HepG2 (cell line): ENCODE data around the gene LRRC28. TPM values are rescaled to one million over a fixed set of nuclear protein-coding genes. Genes with fewer than 3 reads are reported as not detected.

ENCODE experiments used
- ATAC-seq: fragments of 200-7000 bp; cut with Tn5 transposase; 3 replicates; pipeline ENCODE4 v1.9.1; 2020; ENCODE audit warnings: mild to moderate bottlenecking, moderate library complexity
- BruUV-seq: library from RNA; stranded (reverse); fragments of 400-500 nt; replicated peaks from 2 replicates; lab custom pipeline; 2021; lab: Mats Ljungman, UMichigan
- CTCF ChIA-PET: fragments of 300-600 bp; formaldehyde crosslinking; extraction: SDS; loops from one replicate; lab custom pipeline; 2021; ENCODE audit warnings: low total read pairs, inconsistent platforms, low intra/inter-chr PET ratio; lab: Yijun Ruan, JAX
- POLR2A ChIA-PET: fragments of 350-600 bp; sonication (Branson Sonifier 250); formaldehyde crosslinking; loops from one replicate; lab custom pipeline; 2020; ENCODE audit warnings: antibody characterized with exemption, inconsistent platforms; lab: Yijun Ruan, JAX
- DNase-seq: peaks from one replicate; pipeline ENCODE4 v3.0.0-alpha.2; 2015; ENCODE audit warnings: low spot score
- FAIRE-seq: peaks from 3 replicates; lab custom pipeline; 2011; peaks lifted over from hg19 to GRCh38; lab: Jason Lieb, UNC
- H2AFZ ChIP-seq: one replicate; pipeline ENCODE4 v1.6.1; 2011; ENCODE audit warnings: low read length, inconsistent platforms
- H3K27ac ChIP-seq: fragments of 300-600 bp; 3 replicates; pipeline ENCODE4 v1.8.0; 2011; ENCODE audit warnings: mixed run types, mild to moderate bottlenecking, mixed read lengths, low read length, inconsistent platforms; ENCODE audit not compliant: insufficient read depth; ENCODE audit errors: extremely low read length
- H3K27me3 ChIP-seq, 2 experiments: fragments of 200-600 bp in 1 of 2; 2 replicates in 1 of 2; 3 replicates in 1 of 2; pipeline versions ENCODE4 v1.6.0 to v1.8.0; 2011; ENCODE audit warnings: low read length in 2 of 2, mild to moderate bottlenecking in 2 of 2, moderate library complexity in 2 of 2, inconsistent platforms in 1 of 2; ENCODE audit not compliant: insufficient read depth in 2 of 2, control insufficient read depth in 1 of 2
- H3K36me3 ChIP-seq, 2 experiments: fragments of 200-600 bp in 1 of 2; replicated peaks in 1 of 2; 2 replicates in 1 of 2; 3 replicates in 1 of 2; pipeline versions ENCODE4 v1.5.1 to v1.8.0; 2011; ENCODE audit warnings: low read length in 2 of 2, inconsistent platforms in 1 of 2; ENCODE audit not compliant: insufficient read depth in 2 of 2, control insufficient read depth in 1 of 2
- H3K4me1 ChIP-seq: 2 replicates; pipeline ENCODE4 v1.5.1; 2012; ENCODE audit warnings: low read length, inconsistent platforms; ENCODE audit not compliant: insufficient read depth
- H3K4me2 ChIP-seq: 2 replicates; pipeline ENCODE4 v1.6.0; 2011; ENCODE audit warnings: low read depth, low read length, inconsistent platforms
- H3K4me3 ChIP-seq, 3 experiments: fragments of 200-600 bp in 1 of 3; sonication (generic), shearing (Covaris generic) in 1 of 3; replicated peaks in 1 of 3; 2 replicates each; pipeline ENCODE4 v1.5.1; 2011 to 2016; ENCODE audit warnings: low read length in 3 of 3, inconsistent platforms in 2 of 3, low read depth in 2 of 3, mild to moderate bottlenecking in 2 of 3, control low read depth in 1 of 3, mixed read lengths in 1 of 3; ENCODE audit not compliant: insufficient read depth in 1 of 3
- H3K79me2 ChIP-seq: one replicate; pipeline ENCODE4 v1.6.1; 2011; ENCODE audit warnings: low read length, inconsistent platforms; ENCODE audit not compliant: insufficient read depth
- H3K9ac ChIP-seq: 2 replicates; pipeline ENCODE4 v1.6.0; 2011; ENCODE audit warnings: mild to moderate bottlenecking, low read depth, low read length, inconsistent platforms; ENCODE audit not compliant: insufficient read depth
- H3K9me3 ChIP-seq: 2 replicates; pipeline ENCODE4 v1.5.1; 2012; ENCODE audit warnings: mild to moderate bottlenecking, low read length
- H4K20me1 ChIP-seq: 2 replicates; pipeline ENCODE4 v1.6.0; 2011; ENCODE audit warnings: inconsistent platforms, mild to moderate bottlenecking, low read length, moderate library complexity; ENCODE audit not compliant: insufficient read depth
- AHR ChIP-seq: IDR thresholded peaks from 2 replicates; pipeline ENCODE4 v1.6.1; 2018; ENCODE audit warnings: missing genetic modification reagents, missing compliant biosample characterization
- BORCS8-MEF2B ChIP-seq: sonication (generic); formaldehyde crosslinking; IDR thresholded peaks from 2 replicates; pipeline ENCODE4 v1.8.0; 2022; ENCODE audit warnings: mild to moderate bottlenecking, missing genetic modification reagents
- HOXA7 ChIP-seq: sonication (generic); formaldehyde crosslinking; IDR thresholded peaks from 2 replicates; pipeline ENCODE4 v1.8.1; 2022; ENCODE audit warnings: mild to moderate bottlenecking, missing genetic modification reagents, moderate library complexity
- MAF1 ChIP-seq: sonication (generic); formaldehyde crosslinking; IDR thresholded peaks from 2 replicates; pipeline ENCODE4 v1.5.0; 2020; ENCODE audit warnings: missing genetic modification reagents, borderline replicate concordance
- MIXL1 ChIP-seq: IDR thresholded peaks from 2 replicates; pipeline ENCODE4 v1.6.1; 2016
- SNAI1 ChIP-seq: sonication (generic); formaldehyde crosslinking; IDR thresholded peaks from 2 replicates; pipeline ENCODE4 v1.5.0; 2020; ENCODE audit warnings: mild to moderate bottlenecking, missing genetic modification reagents, borderline replicate concordance
- XBP1 ChIP-seq: sonication (generic); formaldehyde crosslinking; IDR thresholded peaks from 2 replicates; pipeline ENCODE4 v1.5.0; 2020; ENCODE audit warnings: missing genetic modification reagents
- ZBTB42 ChIP-seq: sonication (generic); formaldehyde crosslinking; IDR thresholded peaks from 2 replicates; pipeline ENCODE4 v1.5.0; 2020; ENCODE audit warnings: mild to moderate bottlenecking, missing genetic modification reagents
- ZNF10 ChIP-seq: sonication (generic); formaldehyde crosslinking; IDR thresholded peaks from 2 replicates; pipeline ENCODE4 v1.4.0; 2020; ENCODE audit warnings: mild to moderate bottlenecking, low read depth, missing genetic modification reagents, borderline replicate concordance
- ZNF121 ChIP-seq: sonication (generic); formaldehyde crosslinking; IDR thresholded peaks from 2 replicates; pipeline ENCODE4 v1.5.0; 2020; ENCODE audit warnings: mild to moderate bottlenecking, missing genetic modification reagents
- ZNF20 ChIP-seq: sonication (generic); formaldehyde crosslinking; IDR thresholded peaks from 2 replicates; pipeline ENCODE4 v1.4.0; 2020; ENCODE audit warnings: mild to moderate bottlenecking, moderate library complexity, missing genetic modification reagents
- ZNF251 ChIP-seq: sonication (generic); formaldehyde crosslinking; IDR thresholded peaks from 2 replicates; pipeline ENCODE4 v1.9.0; 2021; ENCODE audit warnings: mild to moderate bottlenecking, missing genetic modification reagents
- ZNF335 ChIP-seq: sonication (generic); formaldehyde crosslinking; IDR thresholded peaks from 2 replicates; pipeline ENCODE4 v1.4.0; 2020; ENCODE audit warnings: missing genetic modification reagents
- WGBS: methylation state at CpG from one replicate; pipeline ENCODE4 v1.1.6; 2017; ENCODE audit warnings: low lambda C conversion rate; 5-methylcytosine and 5-hydroxymethylcytosine counted together
- in situ Hi-C: cut with HindIII; loops from 2 replicates; pipeline ENCODE4 v1.10.0; 2017; ENCODE audit warnings: low pct_unique_long_range_greater_than_20kb; ENCODE audit not compliant: extremely low pct_ligation_motif_present
- intact Hi-C: fragments of 100-400 bp; cut with micrococcal nuclease; formaldehyde crosslinking; loops from one replicate; pipeline ENCODE4 v1.10.0; 2022; ENCODE audit not compliant: unreplicated experiment
- polyA plus RNA-seq, 8 experiments: library from polyadenylated mRNA; depleted of rRNA in 3 of 8; stranded (reverse) in 7 of 8; unstranded in 1 of 8; fragments of >200 nt; fragmentation: Illumina TruSeq in 4 of 8; extraction: Trizol in 4 of 8; gene quantifications; 2 replicates each; pipeline versions ENCODE4 v1.2.1 to v1.2.3, GENCODE V29; 2011 to 2016; ENCODE audit warnings: low read depth in 4 of 8, missing spikeins in 1 of 8, mixed read lengths in 1 of 8; ENCODE audit not compliant: insufficient read depth in 1 of 8
- total RNA-seq, 5 experiments: library from RNA; depleted of rRNA; stranded (reverse); fragments of >200 nt; fragmentation: Illumina TruSeq; extraction: Trizol; gene quantifications; 2 replicates each; pipeline ENCODE4 v1.2.3, GENCODE V29; 2016; ENCODE audit warnings: low read depth in 1 of 5
- TF ChIP-seq, protein P1 (sequence below): sonication (generic); formaldehyde crosslinking; IDR thresholded peaks from 2 replicates; pipeline ENCODE4 v1.4.0; 2020; ENCODE audit warnings: missing genetic modification reagents, mild to moderate bottlenecking, borderline replicate concordance
- TF ChIP-seq, protein P2 (sequence below): sonication (generic); formaldehyde crosslinking; IDR thresholded peaks from 2 replicates; pipeline ENCODE4 v1.4.0; 2020; ENCODE audit warnings: missing genetic modification reagents
- TF ChIP-seq, protein P3 (sequence below): IDR thresholded peaks from 2 replicates; pipeline ENCODE4 v1.6.1; 2016; ENCODE audit warnings: low read depth, control low read depth

Gene LRRC28
- total and polyA plus RNA-seq, 2 of the 13 experiments (the other 11 are each of a cell fraction or from before 2014, with no cell fraction given), result 17.5 to 21.3 TPM

DNA sequence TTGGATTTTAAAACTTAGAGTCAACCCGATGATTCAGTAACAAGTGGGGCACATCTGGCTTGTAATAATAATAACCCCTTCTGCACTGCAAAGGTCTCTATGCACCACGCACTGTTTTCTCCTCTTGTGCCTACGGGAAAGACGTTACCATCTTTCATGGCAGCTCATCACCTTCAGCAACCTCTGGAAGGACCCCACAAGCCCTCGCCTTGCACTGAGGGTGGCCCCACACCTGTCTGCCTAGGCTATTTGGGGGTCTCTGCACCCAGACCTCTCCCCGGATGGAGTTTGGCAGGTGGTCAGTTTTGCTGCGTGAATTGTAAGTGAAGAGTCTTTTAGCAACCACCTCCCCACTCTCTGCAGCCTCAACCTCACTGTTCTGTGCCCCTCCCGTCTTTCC lies 175.9 kb downstream of the LRRC28 start (continued):
- TF ChIP-seq, protein P1, sequence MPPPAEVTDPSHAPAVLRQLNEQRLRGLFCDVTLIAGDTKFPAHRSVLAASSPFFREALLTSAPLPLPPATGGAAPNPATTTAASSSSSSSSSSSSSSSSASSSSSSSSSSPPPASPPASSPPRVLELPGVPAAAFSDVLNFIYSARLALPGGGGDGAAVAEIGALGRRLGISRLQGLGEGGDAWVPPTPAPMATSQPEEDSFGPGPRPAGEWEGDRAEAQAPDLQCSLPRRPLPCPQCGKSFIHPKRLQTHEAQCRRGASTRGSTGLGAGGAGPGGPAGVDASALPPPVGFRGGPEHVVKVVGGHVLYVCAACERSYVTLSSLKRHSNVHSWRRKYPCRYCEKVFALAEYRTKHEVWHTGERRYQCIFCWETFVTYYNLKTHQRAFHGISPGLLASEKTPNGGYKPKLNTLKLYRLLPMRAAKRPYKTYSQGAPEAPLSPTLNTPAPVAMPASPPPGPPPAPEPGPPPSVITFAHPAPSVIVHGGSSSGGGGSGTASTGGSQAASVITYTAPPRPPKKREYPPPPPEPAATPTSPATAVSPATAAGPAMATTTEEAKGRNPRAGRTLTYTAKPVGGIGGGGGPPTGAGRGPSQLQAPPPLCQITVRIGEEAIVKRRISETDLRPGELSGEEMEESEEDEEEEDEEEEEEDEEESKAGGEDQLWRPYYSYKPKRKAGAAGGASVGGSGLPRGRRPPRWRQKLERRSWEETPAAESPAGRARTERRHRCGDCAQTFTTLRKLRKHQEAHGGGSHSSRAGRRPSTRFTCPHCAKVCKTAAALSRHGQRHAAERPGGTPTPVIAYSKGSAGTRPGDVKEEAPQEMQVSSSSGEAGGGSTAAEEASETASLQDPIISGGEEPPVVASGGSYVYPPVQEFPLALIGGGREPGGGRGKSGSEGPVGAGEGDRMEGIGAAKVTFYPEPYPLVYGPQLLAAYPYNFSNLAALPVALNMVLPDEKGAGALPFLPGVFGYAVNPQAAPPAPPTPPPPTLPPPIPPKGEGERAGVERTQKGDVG (CRISPR knock-in tag), result no peak

DNA sequence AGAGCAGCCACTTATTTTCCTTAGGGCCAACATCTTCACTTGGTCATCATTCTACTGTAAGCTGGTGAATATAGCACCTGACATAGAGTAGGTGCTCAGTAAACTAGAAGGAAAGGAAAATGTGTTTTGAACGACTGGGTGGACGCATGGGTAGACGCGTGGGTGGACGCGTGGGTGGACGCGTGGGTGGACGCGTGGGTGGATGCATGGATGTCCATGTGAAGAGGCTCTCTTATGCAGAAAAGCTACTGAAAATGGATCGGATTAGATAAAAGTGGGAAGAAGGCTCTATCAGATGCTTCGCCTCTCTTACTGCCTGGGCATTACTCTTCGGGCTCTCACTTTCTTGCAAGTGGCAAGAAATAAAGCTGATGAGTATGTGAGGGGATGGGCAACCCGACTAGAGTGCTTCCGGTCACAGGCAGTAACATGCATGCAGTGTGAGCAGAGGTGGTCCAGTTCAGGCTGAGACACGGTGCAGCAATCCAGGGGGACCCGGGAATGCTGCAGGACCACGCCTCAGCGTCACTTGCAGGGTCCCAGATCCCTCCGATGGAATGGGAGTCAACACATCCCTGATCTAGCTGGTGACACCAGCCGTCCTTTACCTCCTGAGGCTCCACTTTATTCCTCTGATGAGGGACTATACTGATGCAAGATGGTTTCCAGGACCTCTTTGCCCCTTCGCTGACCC lies 176.5 kb downstream of the LRRC28 start:
- ChIA-PET CTCF (no interaction called here), POLR2A (no interaction called here)
- ATAC-seq (no peak), FAIRE-seq (no peak), DNase-seq (no peak)
- H3K4me1 ChIP-seq, result peaks cover 43% of the 10 kb centered on the region
- H3K36me3 ChIP-seq, result no peaks in the 10 kb centered on the region
- intact Hi-C loops, result no loop called here
- BruUV-seq, result no TSS peak
- WGBS, result 88% methylated on average over 15 of the region's 22 CpGs
- no peak overlapping the region for H2AFZ ChIP-seq
- H3K9me3 ChIP-seq, result no peaks in the 10 kb centered on the region
- H3K4me3 ChIP-seq, result no peak overlapping the region
- H3K79me2 ChIP-seq, result no peaks in the 10 kb centered on the region
- no peak overlapping the region for H3K9ac ChIP-seq
- H4K20me1 ChIP-seq, result no peaks in the 10 kb centered on the region
- H3K27me3 ChIP-seq, result peaks cover 2 to 23% of the 10 kb centered on the region in 2 experiments; a peak in 4 of 5 replicates
- in situ Hi-C loops, result no loop called here
- no peak overlapping the region for H3K4me2 ChIP-seq
- H3K27ac ChIP-seq, result no peak overlapping the region
- TF ChIP-seq MAF1 (CRISPR knock-in tag) (no peak), ZNF10 (CRISPR knock-in tag) (no peak), ZBTB42 (CRISPR knock-in tag) (no peak), ZNF251 (CRISPR knock-in tag) (no peak), ZNF20 (no peak), ZNF335 (CRISPR knock-in tag) (no peak), AHR (no peak), XBP1 (no peak), BORCS8-MEF2B (CRISPR knock-in tag) (no peak), MIXL1 (CRISPR knock-in tag) (no peak), ZNF121 (CRISPR knock-in tag) (no peak), HOXA7 (CRISPR knock-in tag) (no peak), SNAI1 (CRISPR knock-in tag) (no peak)
- TF ChIP-seq, protein P2, sequence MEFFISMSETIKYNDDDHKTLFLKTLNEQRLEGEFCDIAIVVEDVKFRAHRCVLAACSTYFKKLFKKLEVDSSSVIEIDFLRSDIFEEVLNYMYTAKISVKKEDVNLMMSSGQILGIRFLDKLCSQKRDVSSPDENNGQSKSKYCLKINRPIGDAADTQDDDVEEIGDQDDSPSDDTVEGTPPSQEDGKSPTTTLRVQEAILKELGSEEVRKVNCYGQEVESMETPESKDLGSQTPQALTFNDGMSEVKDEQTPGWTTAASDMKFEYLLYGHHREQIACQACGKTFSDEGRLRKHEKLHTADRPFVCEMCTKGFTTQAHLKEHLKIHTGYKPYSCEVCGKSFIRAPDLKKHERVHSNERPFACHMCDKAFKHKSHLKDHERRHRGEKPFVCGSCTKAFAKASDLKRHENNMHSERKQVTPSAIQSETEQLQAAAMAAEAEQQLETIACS (CRISPR knock-in tag), result no peak
- TF ChIP-seq, protein P3, sequence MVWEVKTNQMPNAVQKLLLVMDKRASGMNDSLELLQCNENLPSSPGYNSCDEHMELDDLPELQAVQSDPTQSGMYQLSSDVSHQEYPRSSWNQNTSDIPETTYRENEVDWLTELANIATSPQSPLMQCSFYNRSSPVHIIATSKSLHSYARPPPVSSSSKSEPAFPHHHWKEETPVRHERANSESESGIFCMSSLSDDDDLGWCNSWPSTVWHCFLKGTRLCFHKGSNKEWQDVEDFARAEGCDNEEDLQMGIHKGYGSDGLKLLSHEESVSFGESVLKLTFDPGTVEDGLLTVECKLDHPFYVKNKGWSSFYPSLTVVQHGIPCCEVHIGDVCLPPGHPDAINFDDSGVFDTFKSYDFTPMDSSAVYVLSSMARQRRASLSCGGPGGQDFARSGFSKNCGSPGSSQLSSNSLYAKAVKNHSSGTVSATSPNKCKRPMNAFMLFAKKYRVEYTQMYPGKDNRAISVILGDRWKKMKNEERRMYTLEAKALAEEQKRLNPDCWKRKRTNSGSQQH (CRISPR knock-in tag), result no peak
